Lower leg skin (tissue), 3 donors: Measurements from ENCODE around the gene MFNG.

Experiments
- CTCF ChIP-seq, 3 donors: fragments of 450-650 bp; IDR thresholded peaks; one replicate each; pipeline ENCODE4 v1.5.1; 2016; ENCODE audit warnings: antibody characterized with exemption in 3 of 3, mild to moderate bottlenecking in 3 of 3, moderate library complexity in 2 of 3
- POLR2A ChIP-seq, 2 donors: fragments of 450-650 bp; IDR thresholded peaks; one replicate each; pipeline ENCODE4 v1.6.1; 2016 to 2017; ENCODE audit warnings: antibody characterized with exemption in 2 of 2, mild to moderate bottlenecking in 1 of 2, moderate library complexity in 1 of 2

DNA sequence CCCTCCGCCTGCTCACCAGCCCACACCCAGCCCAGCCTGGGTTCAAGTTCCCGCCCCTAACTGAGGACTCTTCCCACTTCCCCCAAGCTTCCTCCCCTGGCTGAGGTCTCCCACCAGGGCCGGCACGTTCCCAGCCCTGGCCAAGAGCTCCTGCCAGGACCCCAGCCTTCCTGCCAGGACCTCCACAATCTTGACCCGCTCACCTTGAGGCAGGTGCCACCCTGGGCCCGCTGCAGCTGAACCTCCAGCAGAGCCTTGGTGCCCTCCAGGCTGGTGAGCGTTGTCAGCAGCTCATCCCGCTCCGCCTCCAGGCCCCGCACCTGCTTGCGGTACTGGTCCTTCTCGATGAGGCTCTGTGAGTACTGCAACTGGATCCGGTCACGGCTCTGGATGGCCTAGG, 19.8 kb upstream of the MFNG start:
- TF ChIP-seq POLR2A (IDR thresholded peaks at IDR 0.05) (no peak), CTCF (IDR thresholded peaks at IDR 0.05) (no peak)
